ENCODE data around the gene ARHGAP26.
A peak's percentile ranks its signal among the peaks of the same experiment; 100 is the strongest.

The ARHGAP26 gene

DNA sequence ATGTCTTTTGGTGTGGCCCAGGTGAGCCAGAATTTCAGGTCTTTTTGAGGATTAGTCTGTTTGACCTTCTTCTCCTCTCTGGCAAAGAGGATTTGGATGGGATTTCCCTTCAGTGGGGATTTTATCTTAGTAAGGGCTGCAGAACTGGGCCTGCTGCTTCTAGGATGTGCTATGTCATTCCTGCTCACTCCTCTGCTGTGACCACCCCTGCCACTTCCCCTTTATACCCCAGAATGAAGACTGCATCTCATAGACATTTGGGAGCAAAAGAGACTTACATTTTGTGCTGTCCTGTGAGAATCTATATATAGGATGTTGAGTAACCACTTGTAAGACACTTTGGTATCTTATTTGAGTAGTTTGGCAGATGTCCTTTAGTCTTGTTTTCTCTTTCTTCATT lies 76.2 kb downstream of the ARHGAP26 start:
- no peaks in the 10 kb centered on the region for H3K9me3 ChIP-seq (ENCODE audit: control insufficient read depth in 2 of 2, low read length in 2 of 2)
- no peaks in the 10 kb centered on the region for H3K27me3 ChIP-seq (ENCODE audit: control insufficient read depth in 2 of 2, insufficient read depth in 2 of 2, low read length in 2 of 2)
- H3K36me3 ChIP-seq (ENCODE audit: control insufficient read depth in 2 of 2, insufficient read depth in 2 of 2, low read length in 2 of 2), result no peaks in the 10 kb centered on the region
- H3K9ac ChIP-seq (ENCODE audit: low read depth in 1 of 2, low read length in 2 of 2), result no peak overlapping the region
- H3K4me1 ChIP-seq (ENCODE audit: control insufficient read depth in 2 of 2, insufficient read depth in 2 of 2, low read length in 2 of 2), result peaks cover 23 to 32% of the 10 kb centered on the region in 2 donors
- H3K27ac ChIP-seq (ENCODE audit: low read depth in 2 of 2, low read length in 2 of 2), result peak overlapping the region; percentile 64 to 75
- no peak overlapping the region for H3K4me3 ChIP-seq (ENCODE audit: low read length in 2 of 2)

DNA sequence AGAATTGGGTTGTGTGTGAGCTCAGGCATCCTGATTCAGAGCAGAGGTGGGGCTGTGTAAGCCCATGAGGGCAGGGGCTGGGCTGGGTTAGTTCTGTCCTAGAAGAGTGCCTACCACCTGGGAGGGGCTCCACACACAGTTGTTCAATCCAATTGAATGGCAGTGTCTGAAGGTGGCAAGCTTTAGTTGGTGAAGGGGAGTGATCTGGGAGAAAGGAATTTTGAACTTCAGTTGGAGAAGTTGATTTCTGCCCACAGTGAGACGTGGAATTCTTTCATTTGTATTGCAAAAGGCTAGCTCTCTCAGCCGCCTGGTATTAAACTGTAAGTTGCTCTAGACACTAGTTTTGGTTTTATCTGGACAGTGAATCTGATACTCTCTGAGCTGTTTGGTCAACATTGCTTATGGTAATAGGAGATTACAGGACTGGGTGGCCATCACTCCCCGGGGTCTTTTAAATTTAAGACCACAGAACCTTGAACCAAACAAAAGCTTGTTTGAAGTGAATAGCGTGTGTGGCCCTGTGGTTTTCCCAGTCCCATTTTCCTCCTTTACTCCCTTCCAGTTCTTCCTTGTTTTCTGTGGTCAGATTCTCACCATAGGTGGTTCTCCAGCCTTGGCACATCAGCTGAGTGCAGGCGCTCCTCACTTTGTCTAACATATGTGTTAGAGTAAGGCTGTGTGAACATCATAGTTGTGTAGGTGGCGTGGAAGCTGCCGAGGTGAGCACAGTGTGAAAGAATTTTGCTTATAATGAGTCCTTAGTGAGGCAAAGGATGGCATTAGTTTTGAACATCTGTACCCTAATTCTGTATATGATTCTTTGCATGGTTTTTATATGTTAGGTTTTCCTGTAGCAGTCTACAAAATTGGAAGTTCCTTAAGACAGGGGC lies 78.0 kb downstream of the ARHGAP26 start:
- no peak overlapping the region for H3K9ac ChIP-seq (ENCODE audit: low read depth in 1 of 2, low read length in 2 of 2)
- peaks cover 22 to 28% of the 10 kb centered on the region in 2 donors for H3K4me1 ChIP-seq (ENCODE audit: control insufficient read depth in 2 of 2, insufficient read depth in 2 of 2, low read length in 2 of 2)
- no peak overlapping the region for H3K27ac ChIP-seq (ENCODE audit: low read depth in 2 of 2, low read length in 2 of 2)
- no peaks in the 10 kb centered on the region for H3K9me3 ChIP-seq (ENCODE audit: control insufficient read depth in 2 of 2, low read length in 2 of 2)
- no peaks in the 10 kb centered on the region for H3K27me3 ChIP-seq (ENCODE audit: control insufficient read depth in 2 of 2, insufficient read depth in 2 of 2, low read length in 2 of 2)
- no peaks in the 10 kb centered on the region for H3K36me3 ChIP-seq (ENCODE audit: control insufficient read depth in 2 of 2, insufficient read depth in 2 of 2, low read length in 2 of 2)
- H3K4me3 ChIP-seq (ENCODE audit: low read length in 2 of 2), result no peak overlapping the region

DNA sequence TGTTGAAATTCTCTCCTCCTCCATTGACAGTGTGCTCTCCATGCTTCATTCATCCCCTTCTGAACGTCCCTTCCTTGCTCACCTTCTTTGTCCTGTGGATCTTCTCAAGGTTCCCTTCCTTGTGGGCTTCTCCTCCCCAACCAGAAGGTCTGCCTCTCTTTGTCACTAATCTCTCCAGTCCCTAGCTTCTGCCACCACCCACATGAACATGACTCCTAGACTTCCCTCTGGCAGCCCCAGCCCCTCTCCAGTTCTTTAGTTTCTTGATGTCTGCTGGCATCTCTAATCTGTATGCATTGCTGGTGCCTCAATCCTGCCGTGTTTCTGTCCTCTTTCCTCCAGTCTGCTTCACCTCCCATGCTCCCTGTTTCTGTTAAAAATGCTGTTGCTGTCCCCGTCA lies 79.3 kb downstream of the ARHGAP26 start:
- Histone ChIP-seq H3K4me1 (ENCODE audit: control insufficient read depth in 2 of 2, insufficient read depth in 2 of 2, low read length in 2 of 2) (peaks cover 16 to 21% of the 10 kb centered on the region in 2 donors), H3K36me3 (ENCODE audit: control insufficient read depth in 2 of 2, insufficient read depth in 2 of 2, low read length in 2 of 2) (no peaks in the 10 kb centered on the region)

DNA sequence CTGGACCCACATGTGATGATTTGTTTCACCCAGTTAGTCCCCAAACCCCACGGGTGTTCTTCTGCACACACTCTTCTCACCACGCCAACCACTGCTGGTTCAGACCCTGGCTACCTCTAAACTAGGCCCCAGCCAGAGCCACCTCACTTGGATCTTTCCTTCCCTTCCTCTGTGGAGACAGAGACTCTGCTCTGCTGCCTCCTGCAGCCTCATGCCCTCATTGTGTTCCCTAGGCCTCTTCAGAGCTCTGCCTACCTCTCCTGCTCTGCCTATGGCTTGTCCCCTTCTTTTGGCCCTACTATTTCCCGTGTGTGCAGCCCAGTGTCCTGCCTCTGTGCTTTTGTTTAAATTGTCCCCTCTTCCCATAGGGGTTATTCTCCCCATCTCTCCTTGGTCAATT lies 79.7 kb downstream of the ARHGAP26 start:
- Histone ChIP-seq H3K4me1 (ENCODE audit: control insufficient read depth in 2 of 2, insufficient read depth in 2 of 2, low read length in 2 of 2) (peaks cover 14 to 20% of the 10 kb centered on the region in 2 donors), H3K27ac (ENCODE audit: low read depth in 2 of 2, low read length in 2 of 2) (no peak overlapping the region)

More for the DNA sequence above, 79.3 kb downstream of the ARHGAP26 start:
- H3K27ac ChIP-seq (ENCODE audit: low read depth in 2 of 2, low read length in 2 of 2), result no peak overlapping the region
- H3K27me3 ChIP-seq (ENCODE audit: control insufficient read depth in 2 of 2, insufficient read depth in 2 of 2, low read length in 2 of 2), result no peaks in the 10 kb centered on the region
- H3K9me3 ChIP-seq (ENCODE audit: control insufficient read depth in 2 of 2, low read length in 2 of 2), result no peaks in the 10 kb centered on the region
- H3K4me3 ChIP-seq (ENCODE audit: low read length in 2 of 2), result no peak overlapping the region
- H3K9ac ChIP-seq (ENCODE audit: low read depth in 1 of 2, low read length in 2 of 2), result no peak overlapping the region

DNA sequence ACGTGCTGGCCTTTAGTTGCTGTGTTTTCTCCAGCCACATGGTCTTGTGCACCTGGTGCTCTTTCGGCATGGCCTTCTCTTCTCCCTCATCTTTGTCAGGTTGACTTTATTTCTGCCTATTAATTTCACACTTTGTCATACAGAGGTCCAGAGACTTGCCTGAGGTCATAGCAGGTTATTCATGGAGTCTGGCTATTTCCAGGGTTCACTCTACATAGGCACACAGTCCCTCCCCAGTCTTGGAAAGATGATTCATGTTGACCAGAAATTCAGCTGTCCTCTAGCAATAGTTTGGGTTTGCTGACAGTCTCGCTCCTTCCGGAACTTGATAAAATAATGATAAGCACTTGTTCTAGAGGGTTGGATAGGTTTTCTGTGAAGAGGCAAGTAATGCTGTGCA lies 81.6 kb downstream of the ARHGAP26 start:
- Histone ChIP-seq H3K4me1 (ENCODE audit: control insufficient read depth in 2 of 2, insufficient read depth in 2 of 2, low read length in 2 of 2) (peaks cover 0 to 3% of the 10 kb centered on the region in 2 donors), H3K27me3 (ENCODE audit: control insufficient read depth in 2 of 2, insufficient read depth in 2 of 2, low read length in 2 of 2) (no peaks in the 10 kb centered on the region), H3K36me3 (ENCODE audit: control insufficient read depth in 2 of 2, insufficient read depth in 2 of 2, low read length in 2 of 2) (no peaks in the 10 kb centered on the region), H3K9ac (ENCODE audit: low read depth in 1 of 2, low read length in 2 of 2) (no peak overlapping the region), H3K27ac (ENCODE audit: low read depth in 2 of 2, low read length in 2 of 2) (no peak overlapping the region), H3K9me3 (ENCODE audit: control insufficient read depth in 2 of 2, low read length in 2 of 2) (no peaks in the 10 kb centered on the region), H3K4me3 (ENCODE audit: low read length in 2 of 2) (no peak overlapping the region)

More for the DNA sequence above, 79.7 kb downstream of the ARHGAP26 start:
- Histone ChIP-seq H3K36me3 (ENCODE audit: control insufficient read depth in 2 of 2, insufficient read depth in 2 of 2, low read length in 2 of 2) (no peaks in the 10 kb centered on the region), H3K9me3 (ENCODE audit: control insufficient read depth in 2 of 2, low read length in 2 of 2) (no peaks in the 10 kb centered on the region), H3K27me3 (ENCODE audit: control insufficient read depth in 2 of 2, insufficient read depth in 2 of 2, low read length in 2 of 2) (no peaks in the 10 kb centered on the region), H3K9ac (ENCODE audit: low read depth in 1 of 2, low read length in 2 of 2) (no peak overlapping the region), H3K4me3 (ENCODE audit: low read length in 2 of 2) (no peak overlapping the region)

DNA sequence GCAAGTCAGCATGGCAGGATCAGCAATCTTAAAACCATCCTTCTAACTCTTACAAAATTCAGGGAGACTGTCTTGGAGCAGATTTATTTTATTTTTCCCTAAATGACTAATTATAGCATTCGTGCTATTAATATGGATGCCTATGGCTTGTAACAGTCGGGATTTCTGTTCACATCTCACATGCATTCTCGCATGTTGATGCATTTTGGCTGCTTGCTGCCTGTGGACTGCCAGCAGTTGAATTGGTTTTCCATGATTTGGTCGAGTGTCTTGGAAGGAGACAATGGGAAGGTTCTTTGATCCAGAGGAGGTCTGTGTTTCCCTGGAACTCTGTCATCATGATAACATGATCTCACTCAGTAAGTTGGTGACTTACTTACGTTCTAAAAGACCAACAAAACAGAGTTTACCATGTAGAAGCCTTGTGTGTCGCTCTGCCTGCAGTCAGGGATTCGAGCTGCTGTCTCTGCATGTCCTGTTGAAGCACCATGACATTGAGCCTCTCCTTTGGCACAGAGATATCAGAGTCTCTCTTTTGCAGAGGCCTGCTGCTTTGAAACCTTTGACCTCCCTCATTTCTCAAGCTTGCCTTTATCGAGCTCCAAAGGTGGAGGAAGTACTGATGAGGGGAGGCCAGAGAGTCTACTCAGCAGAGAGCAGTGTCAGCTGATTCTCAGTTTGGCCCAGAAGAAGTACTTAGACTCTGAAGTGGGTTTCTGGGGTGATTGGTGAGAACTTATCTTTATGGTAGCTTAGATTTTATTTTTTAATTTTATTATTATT lies 82.4 kb downstream of the ARHGAP26 start:
- H3K36me3 ChIP-seq (ENCODE audit: control insufficient read depth in 2 of 2, insufficient read depth in 2 of 2, low read length in 2 of 2), result no peaks in the 10 kb centered on the region
- no peaks in the 10 kb centered on the region for H3K9me3 ChIP-seq (ENCODE audit: control insufficient read depth in 2 of 2, low read length in 2 of 2)
- H3K4me1 ChIP-seq (ENCODE audit: control insufficient read depth in 2 of 2, insufficient read depth in 2 of 2, low read length in 2 of 2), result peaks cover 3 to 4% of the 10 kb centered on the region in 2 donors
- H3K27me3 ChIP-seq (ENCODE audit: control insufficient read depth in 2 of 2, insufficient read depth in 2 of 2, low read length in 2 of 2), result no peaks in the 10 kb centered on the region
- no peak overlapping the region for H3K27ac ChIP-seq (ENCODE audit: low read depth in 2 of 2, low read length in 2 of 2)
- no peak overlapping the region for H3K4me3 ChIP-seq (ENCODE audit: low read length in 2 of 2)
- H3K9ac ChIP-seq (ENCODE audit: low read depth in 1 of 2, low read length in 2 of 2), result no peak overlapping the region

DNA sequence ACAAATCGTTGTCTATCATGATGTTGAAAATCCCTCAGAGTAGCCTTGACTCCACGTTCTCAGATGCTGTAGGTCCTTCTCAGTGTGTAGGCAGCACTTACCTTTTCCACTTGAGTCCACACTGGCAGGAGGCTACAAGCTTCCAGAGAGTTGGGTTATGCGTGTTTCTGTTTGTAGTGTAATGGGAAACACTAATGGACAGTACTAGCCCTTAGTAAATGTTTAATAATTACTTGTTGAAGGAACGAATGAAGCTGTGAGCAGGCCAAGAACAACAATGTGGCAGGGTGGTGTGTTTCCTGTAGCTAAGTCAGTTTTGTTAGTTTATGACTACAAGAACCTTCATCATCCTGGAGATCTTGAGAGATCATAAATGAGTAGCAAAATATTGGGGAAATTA lies 83.5 kb downstream of the ARHGAP26 start:
- H3K27ac ChIP-seq (ENCODE audit: low read depth in 2 of 2, low read length in 2 of 2), result no peak overlapping the region
- no peak overlapping the region for H3K9ac ChIP-seq (ENCODE audit: low read depth in 1 of 2, low read length in 2 of 2)
- no peak overlapping the region for H3K4me3 ChIP-seq (ENCODE audit: low read length in 2 of 2)
- H3K4me1 ChIP-seq (ENCODE audit: control insufficient read depth in 2 of 2, insufficient read depth in 2 of 2, low read length in 2 of 2), result peaks cover 2 to 5% of the 10 kb centered on the region in 2 donors
- H3K27me3 ChIP-seq (ENCODE audit: control insufficient read depth in 2 of 2, insufficient read depth in 2 of 2, low read length in 2 of 2), result no peaks in the 10 kb centered on the region
- no peaks in the 10 kb centered on the region for H3K9me3 ChIP-seq (ENCODE audit: control insufficient read depth in 2 of 2, low read length in 2 of 2)
- no peaks in the 10 kb centered on the region for H3K36me3 ChIP-seq (ENCODE audit: control insufficient read depth in 2 of 2, insufficient read depth in 2 of 2, low read length in 2 of 2)

DNA sequence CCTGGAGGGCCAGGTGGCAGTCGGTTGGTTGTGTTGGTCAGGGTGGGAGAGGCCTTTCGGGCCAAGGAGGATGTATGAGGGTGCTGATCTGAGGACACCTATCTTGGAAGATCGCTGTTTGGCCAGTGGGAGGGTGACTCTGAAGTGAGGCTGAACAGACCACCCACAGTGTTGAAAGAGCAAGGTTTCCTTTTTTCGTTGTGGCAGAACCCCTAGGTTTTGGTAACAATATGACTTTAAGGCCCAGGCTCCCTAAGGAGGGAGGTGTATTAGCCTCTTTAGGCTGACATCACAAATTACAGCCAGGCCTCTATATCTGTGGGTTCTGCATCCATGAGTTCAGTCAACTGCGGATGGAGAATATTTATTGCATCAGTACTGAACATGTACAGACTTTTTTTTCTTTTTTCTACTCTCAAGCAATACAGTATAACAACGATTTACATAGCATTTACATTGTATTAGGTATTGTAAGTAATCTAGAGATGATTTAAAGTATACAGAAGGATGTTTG lies 86.1 kb downstream of the ARHGAP26 start:
- Histone ChIP-seq H3K9ac (ENCODE audit: low read depth in 1 of 2, low read length in 2 of 2) (no peak overlapping the region), H3K4me1 (ENCODE audit: control insufficient read depth in 2 of 2, insufficient read depth in 2 of 2, low read length in 2 of 2) (peaks cover 5 to 9% of the 10 kb centered on the region in 2 donors), H3K4me3 (ENCODE audit: low read length in 2 of 2) (no peak overlapping the region), H3K36me3 (ENCODE audit: control insufficient read depth in 2 of 2, insufficient read depth in 2 of 2, low read length in 2 of 2) (no peaks in the 10 kb centered on the region), H3K9me3 (ENCODE audit: control insufficient read depth in 2 of 2, low read length in 2 of 2) (no peaks in the 10 kb centered on the region), H3K27ac (ENCODE audit: low read depth in 2 of 2, low read length in 2 of 2) (no peak overlapping the region), H3K27me3 (ENCODE audit: control insufficient read depth in 2 of 2, insufficient read depth in 2 of 2, low read length in 2 of 2) (no peaks in the 10 kb centered on the region)

DNA sequence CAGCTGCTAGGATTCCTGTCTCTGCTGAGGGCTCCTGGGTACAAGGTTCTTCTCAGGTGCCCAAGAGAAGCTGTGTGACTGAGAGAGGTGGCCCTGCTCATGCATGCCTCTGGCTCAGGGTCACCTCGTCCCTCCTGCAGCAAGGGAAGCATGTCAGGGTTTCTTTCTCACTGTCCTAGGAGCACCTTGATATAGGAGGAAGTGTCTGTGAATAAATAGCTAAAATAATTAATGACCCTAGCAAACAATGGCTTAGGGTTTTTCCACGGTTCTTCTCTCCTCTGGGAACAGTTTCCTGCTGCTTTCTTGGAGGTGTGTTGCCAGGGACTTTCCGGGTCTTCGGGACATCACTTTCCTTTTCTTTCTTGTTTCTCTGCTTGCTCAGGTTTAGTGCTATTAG lies 87.2 kb downstream of the ARHGAP26 start:
- no peaks in the 10 kb centered on the region for H3K36me3 ChIP-seq (ENCODE audit: control insufficient read depth in 2 of 2, insufficient read depth in 2 of 2, low read length in 2 of 2)
- H3K27ac ChIP-seq (ENCODE audit: low read depth in 2 of 2, low read length in 2 of 2), result no peak overlapping the region
- no peaks in the 10 kb centered on the region for H3K9me3 ChIP-seq (ENCODE audit: control insufficient read depth in 2 of 2, low read length in 2 of 2)
- peaks cover 5 to 9% of the 10 kb centered on the region in 2 donors for H3K4me1 ChIP-seq (ENCODE audit: control insufficient read depth in 2 of 2, insufficient read depth in 2 of 2, low read length in 2 of 2)
- H3K4me3 ChIP-seq (ENCODE audit: low read length in 2 of 2), result no peak overlapping the region
- H3K9ac ChIP-seq (ENCODE audit: low read depth in 1 of 2, low read length in 2 of 2), result no peak overlapping the region
- H3K27me3 ChIP-seq (ENCODE audit: control insufficient read depth in 2 of 2, insufficient read depth in 2 of 2, low read length in 2 of 2), result no peaks in the 10 kb centered on the region

DNA sequence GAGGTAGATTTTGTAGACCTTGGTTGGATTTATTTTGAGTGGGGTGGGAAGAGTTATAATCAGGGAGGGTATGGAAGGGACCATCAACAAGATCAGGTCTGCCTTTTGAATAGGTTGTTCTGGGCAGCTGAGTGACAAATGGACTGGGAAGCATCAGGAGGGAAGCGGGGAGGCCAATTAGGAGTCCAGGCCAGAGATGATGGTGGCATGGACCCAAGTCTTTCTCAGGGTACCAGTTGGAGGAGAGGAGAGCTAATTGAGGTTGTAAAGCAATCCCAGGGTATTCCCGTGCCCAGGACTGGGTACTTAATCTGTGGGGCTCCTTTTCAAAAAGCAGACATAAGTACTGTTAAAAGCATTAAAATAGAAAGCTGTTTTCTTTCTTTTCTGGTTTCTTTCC lies 88.9 kb downstream of the ARHGAP26 start:
- no peak overlapping the region for H3K27ac ChIP-seq (ENCODE audit: low read depth in 2 of 2, low read length in 2 of 2)
- H3K27me3 ChIP-seq (ENCODE audit: control insufficient read depth in 2 of 2, insufficient read depth in 2 of 2, low read length in 2 of 2), result no peaks in the 10 kb centered on the region
- H3K9ac ChIP-seq (ENCODE audit: low read depth in 1 of 2, low read length in 2 of 2), result no peak overlapping the region
- no peak overlapping the region for H3K4me3 ChIP-seq (ENCODE audit: low read length in 2 of 2)
- no peaks in the 10 kb centered on the region for H3K9me3 ChIP-seq (ENCODE audit: control insufficient read depth in 2 of 2, low read length in 2 of 2)
- no peaks in the 10 kb centered on the region for H3K36me3 ChIP-seq (ENCODE audit: control insufficient read depth in 2 of 2, insufficient read depth in 2 of 2, low read length in 2 of 2)
- H3K4me1 ChIP-seq (ENCODE audit: control insufficient read depth in 2 of 2, insufficient read depth in 2 of 2, low read length in 2 of 2), result peaks cover 7 to 9% of the 10 kb centered on the region in 2 donors

All from mucosa of rectum (tissue), 2 donors.